ENCODE data around the gene MARCHF2. TPM values are rescaled to one million over a fixed set of nuclear protein-coding genes. Genes with fewer than 3 reads are reported as not detected.

Gene MARCHF2
- total RNA-seq, 1 donor from 2014 or later = 30.9 TPM

GRCh38 chr19:8468124-8468523 is 55.0 kb downstream of the MARCHF2 start:
- Histone ChIP-seq H3K79me2 (ENCODE audit: insufficient read depth, low read length) (peaks cover 83% of the 10 kb centered on the region), H3K9me3 (ENCODE audit: insufficient read depth, low read depth, low read length) (no peaks in the 10 kb centered on the region), H2AFZ (ENCODE audit: low read depth, low read length) (no peak overlapping the region), H3K4me2 (ENCODE audit: low read length) (no peak overlapping the region), H3K4me1 (ENCODE audit: insufficient read depth, low read length) (no peaks in the 10 kb centered on the region), H3K4me3 (ENCODE audit: insufficient read depth, low read depth, low read length) (no peak overlapping the region), H3K9ac (ENCODE audit: low read length) (no peak overlapping the region), H4K20me1 (ENCODE audit: insufficient read depth, low read length) (peaks cover 95% of the 10 kb centered on the region), H3K27ac (ENCODE audit: low read depth, low read length) (no peak overlapping the region), H3K36me3 (ENCODE audit: insufficient read depth, low read length) (peaks cover 68% of the 10 kb centered on the region), H3K27me3 (ENCODE audit: insufficient read depth, low read length) (no peaks in the 10 kb centered on the region)
- no peak for FAIRE-seq
- Mint-ChIP-seq H3K9me3 (ENCODE audit: unreplicated experiment) (peaks cover 3% of the 10 kb centered on the region), H3K4me1 (ENCODE audit: low read depth, unreplicated experiment) (peaks cover 9% of the 10 kb centered on the region), H3K36me3 (ENCODE audit: low read depth, unreplicated experiment) (peaks cover 39% of the 10 kb centered on the region), H3K27ac (ENCODE audit: unreplicated experiment) (peak overlapping the region; percentile 58), H3K4me3 (ENCODE audit: unreplicated experiment) (no peak overlapping the region), H3K27me3 (ENCODE audit: low read depth, unreplicated experiment) (no peaks in the 10 kb centered on the region)
- TF ChIP-seq, protein P1, sequence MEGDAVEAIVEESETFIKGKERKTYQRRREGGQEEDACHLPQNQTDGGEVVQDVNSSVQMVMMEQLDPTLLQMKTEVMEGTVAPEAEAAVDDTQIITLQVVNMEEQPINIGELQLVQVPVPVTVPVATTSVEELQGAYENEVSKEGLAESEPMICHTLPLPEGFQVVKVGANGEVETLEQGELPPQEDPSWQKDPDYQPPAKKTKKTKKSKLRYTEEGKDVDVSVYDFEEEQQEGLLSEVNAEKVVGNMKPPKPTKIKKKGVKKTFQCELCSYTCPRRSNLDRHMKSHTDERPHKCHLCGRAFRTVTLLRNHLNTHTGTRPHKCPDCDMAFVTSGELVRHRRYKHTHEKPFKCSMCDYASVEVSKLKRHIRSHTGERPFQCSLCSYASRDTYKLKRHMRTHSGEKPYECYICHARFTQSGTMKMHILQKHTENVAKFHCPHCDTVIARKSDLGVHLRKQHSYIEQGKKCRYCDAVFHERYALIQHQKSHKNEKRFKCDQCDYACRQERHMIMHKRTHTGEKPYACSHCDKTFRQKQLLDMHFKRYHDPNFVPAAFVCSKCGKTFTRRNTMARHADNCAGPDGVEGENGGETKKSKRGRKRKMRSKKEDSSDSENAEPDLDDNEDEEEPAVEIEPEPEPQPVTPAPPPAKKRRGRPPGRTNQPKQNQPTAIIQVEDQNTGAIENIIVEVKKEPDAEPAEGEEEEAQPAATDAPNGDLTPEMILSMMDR (IDR thresholded peaks at IDR 0.05; ENCODE audit: insufficient read depth, low read depth, low read length) = no peak
- no peak for TF ChIP-seq EZH2 (IDR thresholded peaks at IDR 0.05; ENCODE audit: insufficient read depth, low read length)
- DNase-seq (ENCODE audit: low read depth) = no peak

- H3K27ac ChIP-seq (ENCODE audit: low read depth, low read length) = no peak overlapping the region
- H3K9me3 ChIP-seq (ENCODE audit: insufficient read depth, low read depth, low read length) = no peaks in the 10 kb centered on the region
- DNase-seq (ENCODE audit: low read depth) (peak; percentile 12), FAIRE-seq (no peak)
- no peak overlapping the region for H3K9ac ChIP-seq (ENCODE audit: low read length)
- peaks cover 77% of the 10 kb centered on the region for H3K79me2 ChIP-seq (ENCODE audit: insufficient read depth, low read length)
- Mint-ChIP-seq H3K36me3 (ENCODE audit: low read depth, unreplicated experiment) (peaks cover 41% of the 10 kb centered on the region), H3K27me3 (ENCODE audit: low read depth, unreplicated experiment) (no peaks in the 10 kb centered on the region), H3K27ac (ENCODE audit: unreplicated experiment) (no peak overlapping the region), H3K4me3 (ENCODE audit: unreplicated experiment) (no peak overlapping the region), H3K9me3 (ENCODE audit: unreplicated experiment) (peaks cover 3% of the 10 kb centered on the region), H3K4me1 (ENCODE audit: low read depth, unreplicated experiment) (peaks cover 11% of the 10 kb centered on the region)
- H4K20me1 ChIP-seq (ENCODE audit: insufficient read depth, low read length) = peaks cover 94% of the 10 kb centered on the region
- TF ChIP-seq EZH2 (IDR thresholded peaks at IDR 0.05; ENCODE audit: insufficient read depth, low read length) = no peak
- TF ChIP-seq, protein P1 (IDR thresholded peaks at IDR 0.05; ENCODE audit: insufficient read depth, low read depth, low read length) = no peak
- no peak overlapping the region for H2AFZ ChIP-seq (ENCODE audit: low read depth, low read length)
- H3K36me3 ChIP-seq (ENCODE audit: insufficient read depth, low read length) = peaks cover 65% of the 10 kb centered on the region
- H3K4me1 ChIP-seq (ENCODE audit: insufficient read depth, low read length) = no peaks in the 10 kb centered on the region
- no peaks in the 10 kb centered on the region for H3K27me3 ChIP-seq (ENCODE audit: insufficient read depth, low read length)
- H3K4me3 ChIP-seq (ENCODE audit: insufficient read depth, low read depth, low read length) = no peak overlapping the region
- no peak overlapping the region for H3K4me2 ChIP-seq (ENCODE audit: low read length)
Measured at GRCh38 chr19:8468761-8469373, 55.8 kb downstream of the MARCHF2 start.

GRCh38 chr19:8469613-8470368 is 56.7 kb downstream of the MARCHF2 start:
- Mint-ChIP-seq H3K27me3 (ENCODE audit: low read depth, unreplicated experiment) (no peaks in the 10 kb centered on the region), H3K9me3 (ENCODE audit: unreplicated experiment) (peaks cover 3% of the 10 kb centered on the region), H3K4me1 (ENCODE audit: low read depth, unreplicated experiment) (peaks cover 11% of the 10 kb centered on the region), H3K4me3 (ENCODE audit: unreplicated experiment) (no peak overlapping the region), H3K36me3 (ENCODE audit: low read depth, unreplicated experiment) (peaks cover 37% of the 10 kb centered on the region), H3K27ac (ENCODE audit: unreplicated experiment) (peak overlapping the region; percentile 10)
- H3K9ac ChIP-seq (ENCODE audit: low read length) = no peak overlapping the region
- TF ChIP-seq, protein P1 (IDR thresholded peaks at IDR 0.05; ENCODE audit: insufficient read depth, low read depth, low read length) = no peak
- no peak for TF ChIP-seq EZH2 (IDR thresholded peaks at IDR 0.05; ENCODE audit: insufficient read depth, low read length)
- H3K27me3 ChIP-seq (ENCODE audit: insufficient read depth, low read length) = no peaks in the 10 kb centered on the region
- no peak overlapping the region for H2AFZ ChIP-seq (ENCODE audit: low read depth, low read length)
- no peaks in the 10 kb centered on the region for H3K4me1 ChIP-seq (ENCODE audit: insufficient read depth, low read length)
- no peak for FAIRE-seq
- peaks cover 66% of the 10 kb centered on the region for H3K36me3 ChIP-seq (ENCODE audit: insufficient read depth, low read length)
- peaks cover 91% of the 10 kb centered on the region for H4K20me1 ChIP-seq (ENCODE audit: insufficient read depth, low read length)
- no peaks in the 10 kb centered on the region for H3K9me3 ChIP-seq (ENCODE audit: insufficient read depth, low read depth, low read length)
- no peak overlapping the region for H3K27ac ChIP-seq (ENCODE audit: low read depth, low read length)
- no peak for DNase-seq (ENCODE audit: low read depth)
- peaks cover 75% of the 10 kb centered on the region for H3K79me2 ChIP-seq (ENCODE audit: insufficient read depth, low read length)
- H3K4me2 ChIP-seq (ENCODE audit: low read length) = no peak overlapping the region
- H3K4me3 ChIP-seq (ENCODE audit: insufficient read depth, low read depth, low read length) = no peak overlapping the region

Data from astrocyte (in vitro differentiated cells and primary cell).